Lung (tissue), 12 donors: Measurements from ENCODE around the gene CPEB2. TPM values are rescaled to one million over a fixed set of nuclear protein-coding genes. Genes with fewer than 3 reads are reported as not detected.

Experiments
- ATAC-seq: fragments of 200-7000 bp; cut with Tn5 transposase; one replicate; pipeline ENCODE4 v1.9.1; 2020; ENCODE audit warnings: moderate number of reproducible peaks; ENCODE audit not compliant: insufficient read depth, low FRiP score
- DNase-seq, 3 donors: peaks; one replicate each; pipeline ENCODE4 v3.0.0-alpha.2; 2013 to 2017
- H3K27ac ChIP-seq, 2 donors: one replicate each; pipeline ENCODE4 v1.5.1; 2013; ENCODE audit warnings: mild to moderate bottlenecking in 2 of 2, moderate library complexity in 2 of 2, control low read depth in 1 of 2, inconsistent platforms in 1 of 2, low read depth in 1 of 2, low read length in 1 of 2
- H3K27me3 ChIP-seq, 3 donors: one replicate each; pipeline ENCODE4 v1.5.1; 2013; ENCODE audit warnings: low read length in 2 of 3; ENCODE audit not compliant: control insufficient read depth in 3 of 3, insufficient read depth in 3 of 3
- H3K36me3 ChIP-seq, 4 donors: one replicate each; pipeline ENCODE4 v1.5.1; 2013; ENCODE audit warnings: low read length in 4 of 4, mild to moderate bottlenecking in 1 of 4, moderate library complexity in 1 of 4; ENCODE audit not compliant: control insufficient read depth in 4 of 4, insufficient read depth in 4 of 4
- H3K4me1 ChIP-seq, 5 donors: one replicate each; pipeline ENCODE4 v1.5.1; 2013; ENCODE audit warnings: low read length in 5 of 5, mild to moderate bottlenecking in 2 of 5, moderate library complexity in 1 of 5; ENCODE audit not compliant: control insufficient read depth in 5 of 5, insufficient read depth in 5 of 5
- H3K4me3 ChIP-seq: one replicate; pipeline ENCODE4 v1.5.1; 2013; ENCODE audit warnings: mild to moderate bottlenecking, control low read depth, moderate library complexity
- H3K9ac ChIP-seq, 2 donors: one replicate each; pipeline ENCODE4 v1.5.1; 2013; ENCODE audit warnings: low read length in 2 of 2, control low read depth in 1 of 2; ENCODE audit not compliant: insufficient read depth in 1 of 2
- H3K9me3 ChIP-seq, 4 donors: one replicate each; pipeline ENCODE4 v1.5.1; 2013; ENCODE audit warnings: low read length in 3 of 4, mild to moderate bottlenecking in 1 of 4, moderate library complexity in 1 of 4; ENCODE audit not compliant: control insufficient read depth in 4 of 4, insufficient read depth in 3 of 4
- CTCF ChIP-seq: IDR thresholded peaks from 2 replicates; pipeline ENCODE4 v1.5.1; 2012; ENCODE audit warnings: mild to moderate bottlenecking; ENCODE audit errors: control extremely low read depth, extremely low read depth
- WGBS, 2 donors: extraction: QIAGEN DNeasy Blood & Tissue Kit; methylation state at CpG; one replicate each; pipeline ENCODE4 v1.1.7; 2013; 5-methylcytosine and 5-hydroxymethylcytosine counted together
- polyA plus RNA-seq, 2 donors: library from polyadenylated mRNA; stranded (reverse); fragments of 200-250 nt; gene quantifications; one replicate each; pipeline ENCODE4 v1.2.1, GENCODE V29; 2013
- total RNA-seq, 2 donors: library from RNA; depleted of rRNA in 1 of 2; stranded (reverse); fragments of >200 nt in 1 of 2; gene quantifications; one replicate each; pipeline ENCODE4 v1.2.1, GENCODE V29; 2014 to 2021
- donor health status: control.
- donor health status: control.
- donor health status: Bipolar disorder and iron deficiency.
- donor health status: healthy.
- donor health status: DM: yes; HTN: yes; CAD: no.

Gene CPEB2
- total and polyA plus RNA-seq, 4 donors: 4.8 to 29.9 (median 14.2) TPM

GRCh38 chr4:15089979-15090378 lies 87.7 kb downstream of the CPEB2 start:
- TF ChIP-seq CTCF: no peak
- 94 to 97% methylated on average over 3 of the region's 3 CpGs for WGBS, 2 donors
- DNase-seq (no peak), ATAC-seq (no peak)
- H3K9me3 ChIP-seq: peaks cover 0 to 1% (median 0%) of the 10 kb centered on the region in 4 donors
- no peak overlapping the region for H3K9ac ChIP-seq
- H3K4me1 ChIP-seq: no peaks in the 10 kb centered on the region
- no peak overlapping the region for H3K27ac ChIP-seq
- no peak overlapping the region for H3K4me3 ChIP-seq
- no peaks in the 10 kb centered on the region for H3K27me3 ChIP-seq
- H3K36me3 ChIP-seq: no peaks in the 10 kb centered on the region

GRCh38 chr4:15100380-15100779 lies 98.1 kb downstream of the CPEB2 start:
- Histone ChIP-seq H3K27ac (no peak overlapping the region), H3K4me3 (no peak overlapping the region), H3K9me3 (no peaks in the 10 kb centered on the region), H3K36me3 (no peaks in the 10 kb centered on the region), H3K9ac (no peak overlapping the region), H3K27me3 (no peaks in the 10 kb centered on the region), H3K4me1 (no peaks in the 10 kb centered on the region)
- TF ChIP-seq CTCF: no peak
- ATAC-seq (no peak), DNase-seq (no peak)
- 76 to 80% methylated on average over 1 of the region's 1 CpG for WGBS, 2 donors

GRCh38 chr4:15100994-15101695 lies 98.9 kb downstream of the CPEB2 start:
- H3K9ac ChIP-seq: no peak overlapping the region
- H3K27me3 ChIP-seq: no peaks in the 10 kb centered on the region
- no peak overlapping the region for H3K27ac ChIP-seq
- WGBS, 2 donors: 79 to 88% methylated on average over 7 of the region's 7 CpGs
- DNase-seq: no peak
- no peaks in the 10 kb centered on the region for H3K4me1 ChIP-seq
- TF ChIP-seq CTCF: no peak
- H3K36me3 ChIP-seq: no peaks in the 10 kb centered on the region
- no peaks in the 10 kb centered on the region for H3K9me3 ChIP-seq
- no peak overlapping the region for H3K4me3 ChIP-seq
- no peak for ATAC-seq

GRCh38 chr4:15104825-15105224 lies 102.5 kb downstream of the CPEB2 start:
- ATAC-seq (no peak), DNase-seq (no peak)
- no peak overlapping the region for H3K9ac ChIP-seq
- H3K4me3 ChIP-seq: no peak overlapping the region
- no peaks in the 10 kb centered on the region for H3K4me1 ChIP-seq
- no peaks in the 10 kb centered on the region for H3K36me3 ChIP-seq
- 86 to 90% methylated on average over 1 of the region's 1 CpG for WGBS, 2 donors
- no peaks in the 10 kb centered on the region for H3K9me3 ChIP-seq
- H3K27ac ChIP-seq: no peak overlapping the region
- no peak for TF ChIP-seq CTCF
- H3K27me3 ChIP-seq: no peaks in the 10 kb centered on the region
